ENCODE data around the gene TMEM212.

DNA sequence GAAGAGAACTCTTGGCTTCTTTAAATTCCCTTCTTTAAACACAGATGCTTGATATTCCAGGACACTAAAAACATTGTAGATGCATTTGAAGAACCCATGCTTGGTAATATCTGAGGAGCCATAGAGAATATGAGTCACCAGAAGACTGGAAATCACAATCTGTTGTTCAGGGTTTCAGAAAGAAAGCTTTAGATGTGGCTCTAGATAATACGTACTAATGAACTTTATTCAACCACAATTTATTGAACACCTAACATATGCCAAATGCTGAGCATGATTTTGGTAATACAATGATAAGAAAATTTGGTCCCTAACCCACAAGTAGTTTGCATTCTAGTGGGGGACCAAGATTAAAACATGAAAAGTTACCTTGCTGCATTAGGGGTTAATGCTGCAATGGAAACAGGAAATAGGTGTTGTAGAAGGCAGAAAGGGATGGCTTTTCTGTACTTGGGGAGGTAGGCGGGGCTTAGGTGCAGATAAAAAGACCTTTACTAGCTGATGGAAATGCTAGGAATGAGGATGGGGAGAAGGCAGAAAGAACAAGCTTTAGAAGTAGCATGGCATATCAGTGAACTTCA lies 21.3 kb upstream of the TMEM212 start:
- TF ChIP-seq POLR2A (IDR thresholded peaks at IDR 0.05; ENCODE audit: low read length): no peak
- TF ChIP-seq, protein P1, sequence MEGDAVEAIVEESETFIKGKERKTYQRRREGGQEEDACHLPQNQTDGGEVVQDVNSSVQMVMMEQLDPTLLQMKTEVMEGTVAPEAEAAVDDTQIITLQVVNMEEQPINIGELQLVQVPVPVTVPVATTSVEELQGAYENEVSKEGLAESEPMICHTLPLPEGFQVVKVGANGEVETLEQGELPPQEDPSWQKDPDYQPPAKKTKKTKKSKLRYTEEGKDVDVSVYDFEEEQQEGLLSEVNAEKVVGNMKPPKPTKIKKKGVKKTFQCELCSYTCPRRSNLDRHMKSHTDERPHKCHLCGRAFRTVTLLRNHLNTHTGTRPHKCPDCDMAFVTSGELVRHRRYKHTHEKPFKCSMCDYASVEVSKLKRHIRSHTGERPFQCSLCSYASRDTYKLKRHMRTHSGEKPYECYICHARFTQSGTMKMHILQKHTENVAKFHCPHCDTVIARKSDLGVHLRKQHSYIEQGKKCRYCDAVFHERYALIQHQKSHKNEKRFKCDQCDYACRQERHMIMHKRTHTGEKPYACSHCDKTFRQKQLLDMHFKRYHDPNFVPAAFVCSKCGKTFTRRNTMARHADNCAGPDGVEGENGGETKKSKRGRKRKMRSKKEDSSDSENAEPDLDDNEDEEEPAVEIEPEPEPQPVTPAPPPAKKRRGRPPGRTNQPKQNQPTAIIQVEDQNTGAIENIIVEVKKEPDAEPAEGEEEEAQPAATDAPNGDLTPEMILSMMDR (IDR thresholded peaks at IDR 0.05): no peak
- no peak for TF ChIP-seq ZSCAN20 (CRISPR knock-in tag; IDR thresholded peaks at IDR 0.05)
- no peak for TF ChIP-seq EP300 (IDR thresholded peaks at IDR 0.05)
- no peak for TF ChIP-seq SREBF2 (IDR thresholded peaks at IDR 0.05)
- TF ChIP-seq, protein P2, sequence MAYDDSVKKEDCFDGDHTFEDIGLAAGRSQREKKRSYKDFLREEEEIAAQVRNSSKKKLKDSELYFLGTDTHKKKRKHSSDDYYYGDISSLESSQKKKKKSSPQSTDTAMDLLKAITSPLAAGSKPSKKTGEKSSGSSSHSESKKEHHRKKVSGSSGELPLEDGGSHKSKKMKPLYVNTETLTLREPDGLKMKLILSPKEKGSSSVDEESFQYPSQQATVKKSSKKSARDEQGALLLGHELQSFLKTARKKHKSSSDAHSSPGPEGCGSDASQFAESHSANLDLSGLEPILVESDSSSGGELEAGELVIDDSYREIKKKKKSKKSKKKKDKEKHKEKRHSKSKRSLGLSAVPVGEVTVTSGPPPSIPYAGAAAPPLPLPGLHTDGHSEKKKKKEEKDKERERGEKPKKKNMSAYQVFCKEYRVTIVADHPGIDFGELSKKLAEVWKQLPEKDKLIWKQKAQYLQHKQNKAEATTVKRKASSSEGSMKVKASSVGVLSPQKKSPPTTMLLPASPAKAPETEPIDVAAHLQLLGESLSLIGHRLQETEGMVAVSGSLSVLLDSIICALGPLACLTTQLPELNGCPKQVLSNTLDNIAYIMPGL (CRISPR knock-in tag; IDR thresholded peaks at IDR 0.05; ENCODE audit: borderline replicate concordance): no peak
- TF ChIP-seq, protein P3, sequence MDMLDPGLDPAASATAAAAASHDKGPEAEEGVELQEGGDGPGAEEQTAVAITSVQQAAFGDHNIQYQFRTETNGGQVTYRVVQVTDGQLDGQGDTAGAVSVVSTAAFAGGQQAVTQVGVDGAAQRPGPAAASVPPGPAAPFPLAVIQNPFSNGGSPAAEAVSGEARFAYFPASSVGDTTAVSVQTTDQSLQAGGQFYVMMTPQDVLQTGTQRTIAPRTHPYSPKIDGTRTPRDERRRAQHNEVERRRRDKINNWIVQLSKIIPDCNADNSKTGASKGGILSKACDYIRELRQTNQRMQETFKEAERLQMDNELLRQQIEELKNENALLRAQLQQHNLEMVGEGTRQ (IDR thresholded peaks at IDR 0.05): no peak
- TF ChIP-seq, protein P4, sequence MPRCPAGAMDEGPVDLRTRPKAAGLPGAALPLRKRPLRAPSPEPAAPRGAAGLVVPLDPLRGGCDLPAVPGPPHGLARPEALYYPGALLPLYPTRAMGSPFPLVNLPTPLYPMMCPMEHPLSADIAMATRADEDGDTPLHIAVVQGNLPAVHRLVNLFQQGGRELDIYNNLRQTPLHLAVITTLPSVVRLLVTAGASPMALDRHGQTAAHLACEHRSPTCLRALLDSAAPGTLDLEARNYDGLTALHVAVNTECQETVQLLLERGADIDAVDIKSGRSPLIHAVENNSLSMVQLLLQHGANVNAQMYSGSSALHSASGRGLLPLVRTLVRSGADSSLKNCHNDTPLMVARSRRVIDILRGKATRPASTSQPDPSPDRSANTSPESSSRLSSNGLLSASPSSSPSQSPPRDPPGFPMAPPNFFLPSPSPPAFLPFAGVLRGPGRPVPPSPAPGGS (IDR thresholded peaks at IDR 0.05): no peak

Data from A549 (cell line).